SK-N-SH (cell line): ENCODE measurements around the gene LILRA1. TPM values are rescaled to one million over a fixed set of nuclear protein-coding genes. Genes with fewer than 3 reads are reported as not detected.

Source experiments
- CTCF ChIA-PET: fragments of 300-600, 350-600 bp; formaldehyde crosslinking; extraction: SDS; loops from one replicate; lab custom pipeline; 2021; lab: Yijun Ruan, JAX
- POLR2A ChIA-PET: fragments of 350-600 bp; sonication (Branson Sonifier 250); formaldehyde crosslinking; extraction: SDS; loops from one replicate; lab custom pipeline; 2020; ENCODE audit warnings: antibody characterized with exemption, inconsistent platforms; lab: Yijun Ruan, JAX
- DNase-seq: peaks from one replicate; pipeline ENCODE4 v3.0.0; 2012
- H2AFZ ChIP-seq: fragments of 200-600 bp; sonication (generic); 2 replicates; pipeline ENCODE4 v1.8.1; 2016; ENCODE audit warnings: antibody characterized with exemption, mild to moderate bottlenecking, low read depth
- H3F3A ChIP-seq: fragments of 200-600 bp; sonication (generic); replicated peaks from 2 replicates; pipeline ENCODE3; 2016; ENCODE audit warnings: antibody characterized with exemption, mild to moderate bottlenecking; ENCODE audit not compliant: insufficient read depth
- H3K27ac ChIP-seq, 2 experiments: fragments of 200-500 bp in 1 of 2; fragments of 200-600 bp in 1 of 2; sonication (Bioruptor generic) in 1 of 2; sonication (generic), shearing (Covaris generic) in 1 of 2; 2 replicates each; pipeline versions ENCODE4 v1.5.1 to v1.6.1; 2014 to 2016; ENCODE audit warnings: low read depth in 2 of 2, inconsistent platforms in 1 of 2, low read length in 1 of 2, mild to moderate bottlenecking in 1 of 2, mixed read lengths in 1 of 2
- H3K27me3 ChIP-seq: fragments of 200-600 bp; sonication (generic), shearing (Covaris generic); 2 replicates; pipeline ENCODE4 v1.6.1; 2016; ENCODE audit warnings: mixed run types; ENCODE audit not compliant: insufficient read depth
- H3K36me3 ChIP-seq, 2 experiments: fragments of 200-500 bp in 1 of 2; fragments of 200-600 bp in 1 of 2; sonication (Bioruptor generic) in 1 of 2; sonication (generic) in 1 of 2; replicated peaks in 1 of 2; 2 replicates each; pipeline versions ENCODE3 to v1.5.1; 2014 to 2016; ENCODE audit warnings: low read length in 1 of 2, mild to moderate bottlenecking in 1 of 2; ENCODE audit not compliant: insufficient read depth in 2 of 2, control insufficient read depth in 1 of 2
- H3K4me1 ChIP-seq, 2 experiments: fragments of 200-500 bp in 1 of 2; fragments of 200-600 bp in 1 of 2; sonication (Bioruptor generic) in 1 of 2; sonication (generic), shearing (Covaris generic) in 1 of 2; 2 replicates each; pipeline versions ENCODE4 v1.5.1 to v1.6.1; 2014 to 2016; ENCODE audit warnings: low read depth in 1 of 2, low read length in 1 of 2, mixed run types in 1 of 2; ENCODE audit not compliant: insufficient read depth in 2 of 2, control insufficient read depth in 1 of 2
- H3K4me2 ChIP-seq: fragments of 200-600 bp; sonication (generic), shearing (Covaris generic); 2 replicates; pipeline ENCODE4 v1.6.1; 2017; ENCODE audit warnings: mixed run types
- H3K4me3 ChIP-seq, 2 experiments: fragments of 200-500 bp in 1 of 2; fragments of 200-600 bp in 1 of 2; sonication (Bioruptor generic) in 1 of 2; sonication (generic), shearing (Covaris generic) in 1 of 2; 2 replicates each; pipeline versions ENCODE4 v1.5.1 to v1.8.1; 2014 to 2016; ENCODE audit warnings: low read depth in 2 of 2, inconsistent platforms in 1 of 2, low read length in 1 of 2, mild to moderate bottlenecking in 1 of 2, mixed read lengths in 1 of 2, moderate library complexity in 1 of 2
- H3K79me2 ChIP-seq: fragments of 200-600 bp; sonication (generic); 2 replicates; pipeline ENCODE4 v1.8.1; 2017; ENCODE audit warnings: mild to moderate bottlenecking; ENCODE audit not compliant: insufficient read depth
- H3K9ac ChIP-seq: fragments of 200-600 bp; sonication (generic); 2 replicates; pipeline ENCODE4 v1.6.1; 2017; ENCODE audit warnings: mixed run types
- H3K9me2 ChIP-seq: fragments of 200-600 bp; sonication (generic); 2 replicates; pipeline ENCODE4 v1.6.1; 2017; ENCODE audit warnings: mixed run types
- H3K9me3 ChIP-seq: fragments of 200-600 bp; sonication (generic); 2 replicates; pipeline ENCODE4 v1.6.1; 2017; ENCODE audit warnings: mixed run types, mild to moderate bottlenecking, moderate library complexity
- H4K20me1 ChIP-seq: fragments of 200-600 bp; sonication (generic); 2 replicates; pipeline ENCODE4 v1.6.1; 2017; ENCODE audit warnings: mild to moderate bottlenecking, mixed run types; ENCODE audit not compliant: insufficient read depth
- FOSL2 ChIP-seq: IDR thresholded peaks from 2 replicates; pipeline ENCODE4 v1.4.0; 2012; ENCODE audit warnings: low read depth, mild to moderate bottlenecking, moderate library complexity, borderline replicate concordance
- GABPA ChIP-seq: IDR thresholded peaks from 2 replicates; pipeline ENCODE4 v1.4.0; 2012; ENCODE audit warnings: low read depth, mild to moderate bottlenecking
- GATA2 ChIP-seq: sonication (generic); formaldehyde crosslinking; IDR thresholded peaks from 2 replicates; pipeline ENCODE4 v1.5.0; 2020; ENCODE audit warnings: mild to moderate bottlenecking, missing genetic modification reagents
- MXI1 ChIP-seq: IDR thresholded peaks from 2 replicates; pipeline ENCODE4 v1.6.1; 2012; ENCODE audit warnings: mild to moderate bottlenecking, low read depth, low read length, improper control_type of control experiment
- NFIC ChIP-seq: IDR thresholded peaks from 2 replicates; pipeline ENCODE4 v1.4.0; 2012; ENCODE audit warnings: borderline replicate concordance
- POLR2AphosphoS5 ChIP-seq: IDR thresholded peaks from 2 replicates; pipeline ENCODE4 v1.6.1; 2012; ENCODE audit warnings: low read depth, low read length
- TEAD4 ChIP-seq: IDR thresholded peaks from 2 replicates; pipeline ENCODE4 v1.4.0; 2012; ENCODE audit warnings: mild to moderate bottlenecking, borderline replicate concordance; ENCODE audit not compliant: insufficient read depth
- USF1 ChIP-seq: IDR thresholded peaks from 2 replicates; pipeline ENCODE4 v1.4.0; 2012; ENCODE audit warnings: low read depth, borderline replicate concordance
- ZBTB33 ChIP-seq: IDR thresholded peaks from 2 replicates; pipeline ENCODE4 v1.4.0; 2012; ENCODE audit warnings: low read depth, borderline replicate concordance
- WGBS: methylation state at CpG from one replicate; pipeline ENCODE4 v1.1.6; 2017; ENCODE audit warnings: low lambda C conversion rate; 5-methylcytosine and 5-hydroxymethylcytosine counted together
- polyA plus RNA-seq, 3 experiments: library from polyadenylated mRNA; depleted of rRNA; stranded (reverse); fragments of >200 nt; gene quantifications; 2 replicates each; pipeline ENCODE4 v1.2.3, GENCODE V29; 2012

Gene LILRA1
- polyA plus RNA-seq, 1 of the 3 experiments (the other 2 are of a cell fraction): not detected

- no peaks in the 10 kb centered on the region for H3K9me3 ChIP-seq
- TF ChIP-seq NFIC: no peak
- no peak for TF ChIP-seq ZBTB33
- TF ChIP-seq, all 33 proteins: peak for 0
- no peaks in the 10 kb centered on the region for H3F3A ChIP-seq
- no peaks in the 10 kb centered on the region for H3K79me2 ChIP-seq
- CTCF ChIA-PET: no interaction called here
- H3K36me3 ChIP-seq: no peaks in the 10 kb centered on the region
- H2AFZ ChIP-seq: no peak overlapping the region
- no peaks in the 10 kb centered on the region for H3K4me1 ChIP-seq
- H3K27me3 ChIP-seq: peaks cover 41% of the 10 kb centered on the region
- no peak overlapping the region for H3K4me2 ChIP-seq
- H3K9ac ChIP-seq: no peak overlapping the region
- no peaks in the 10 kb centered on the region for H3K9me2 ChIP-seq
- WGBS: 23% methylated on average over 10 of the region's 10 CpGs
- H4K20me1 ChIP-seq: no peaks in the 10 kb centered on the region
- POLR2A ChIA-PET: no interaction called here
- no peak for DNase-seq
- no peak overlapping the region for H3K27ac ChIP-seq
- no peak overlapping the region for H3K4me3 ChIP-seq
Measured at GRCh38 chr19:54554006-54554405, 39.4 kb upstream of the LILRA1 start.

- Histone ChIP-seq H3K4me3 (no peak overlapping the region), H3K27ac (no peak overlapping the region)
- TF ChIP-seq FOSL2: no peak
- no peak for TF ChIP-seq ZBTB33
- no peak for TF ChIP-seq GATA2 (CRISPR knock-in tag)
- TF ChIP-seq USF1: no peak
- no peak for TF ChIP-seq POLR2AphosphoS5
- TF ChIP-seq MXI1: no peak
- no peak for TF ChIP-seq GABPA
- TF ChIP-seq TEAD4: no peak
- TF ChIP-seq, all 33 proteins: peak for 0
- Histone ChIP-seq H4K20me1 (no peaks in the 10 kb centered on the region), H3K79me2 (no peaks in the 10 kb centered on the region), H3K9me3 (no peaks in the 10 kb centered on the region), H3K27me3 (peaks cover 32% of the 10 kb centered on the region), H2AFZ (no peak overlapping the region), H3K9ac (no peak overlapping the region), H3K36me3 (no peaks in the 10 kb centered on the region), H3K4me1 (no peaks in the 10 kb centered on the region), H3F3A (no peaks in the 10 kb centered on the region), H3K9me2 (no peaks in the 10 kb centered on the region), H3K4me2 (no peak overlapping the region)
- ChIA-PET CTCF (interaction anchor here (2.0 kb wide), 1 partner anchor 98 kb away, joined by 5 read pairs; no protein-coding TSS in a partner anchor), POLR2A (no interaction called here)
- DNase-seq: no peak
- WGBS: 22% methylated on average over 11 of the region's 16 CpGs
Measured at GRCh38 chr19:54554896-54555295, 38.5 kb upstream of the LILRA1 start.
